K562 (cell line): ENCODE measurements around the gene MARCHF11. TPM values are rescaled to one million over a fixed set of nuclear protein-coding genes. Genes with fewer than 3 reads are reported as not detected.

Experiments
- ATAC-seq: fragments of 200-7000 bp; cut with Tn5 transposase; 3 replicates; pipeline ENCODE4 v1.9.1; 2020; ENCODE audit warnings: moderate library complexity
- BruUV-seq: library from RNA; stranded (reverse); fragments of 400-500 nt; replicated peaks from 2 replicates; lab custom pipeline; 2021; lab: Mats Ljungman, UMichigan
- CTCF ChIA-PET: fragments of 300-600 bp; formaldehyde crosslinking; extraction: SDS; loops from one replicate; lab custom pipeline; 2021; ENCODE audit warnings: low intra/inter-chr PET ratio; lab: Yijun Ruan, JAX
- POLR2A ChIA-PET: fragments of 300-600, 350-650 bp; sonication (Branson Sonifier 250); formaldehyde crosslinking; extraction: SDS; loops from one replicate; lab custom pipeline; 2021; ENCODE audit warnings: antibody characterized with exemption, inconsistent platforms; lab: Yijun Ruan, JAX
- DNase-seq, 4 experiments: peaks; one replicate each; pipeline versions ENCODE4 v3.0.0 to v3.0.0-alpha.2; 2011 to 2018; ENCODE audit warnings: low spot score in 3 of 4, mixed read lengths in 3 of 4; ENCODE audit errors: extremely low read depth in 1 of 4
- FAIRE-seq: peaks from 2 replicates; lab custom pipeline; 2011; peaks lifted over from hg19 to GRCh38; lab: Jason Lieb, UNC
- H2AFZ ChIP-seq: 2 replicates; pipeline ENCODE4 v1.6.0; 2011; ENCODE audit warnings: low read depth, low read length, control low read depth, inconsistent platforms
- H3K27ac ChIP-seq: fragments of 200-600 bp; 3 replicates; pipeline ENCODE4 v1.8.0; 2011; ENCODE audit warnings: low read depth, mild to moderate bottlenecking, control low read depth, inconsistent platforms, low read length, moderate library complexity, mixed read lengths; ENCODE audit errors: extremely low read depth
- H3K27me3 ChIP-seq, 2 experiments: fragments of 300-600 bp in 1 of 2; 2 replicates in 1 of 2; 3 replicates in 1 of 2; pipeline versions ENCODE4 v1.6.0 to v1.8.0; 2011; ENCODE audit warnings: inconsistent platforms in 2 of 2, low read length in 2 of 2, mild to moderate bottlenecking in 1 of 2, mixed read lengths in 1 of 2, moderate library complexity in 1 of 2; ENCODE audit not compliant: control insufficient read depth in 2 of 2, insufficient read depth in 2 of 2
- H3K36me3 ChIP-seq: fragments of 300-600 bp; 3 replicates; pipeline ENCODE4 v1.8.0; 2011; ENCODE audit warnings: mild to moderate bottlenecking, low read length, inconsistent platforms; ENCODE audit not compliant: control insufficient read depth, insufficient read depth
- H3K4me1 ChIP-seq, 2 experiments: fragments of 200-600 bp in 1 of 2; replicated peaks in 1 of 2; 2 replicates in 1 of 2; 3 replicates in 1 of 2; pipeline versions ENCODE4 v1.5.1 to v1.8.0; 2011; ENCODE audit warnings: inconsistent platforms in 2 of 2, low read length in 2 of 2, mild to moderate bottlenecking in 1 of 2, mixed read lengths in 1 of 2, moderate library complexity in 1 of 2; ENCODE audit not compliant: control insufficient read depth in 2 of 2, insufficient read depth in 2 of 2
- H3K4me2 ChIP-seq: 2 replicates; pipeline ENCODE4 v1.6.1; 2011; ENCODE audit warnings: low read length, control low read depth, inconsistent platforms, mixed read lengths; ENCODE audit not compliant: insufficient read depth
- H3K4me3 ChIP-seq: fragments of 200-600 bp; sonication (generic), shearing (Covaris generic); 2 replicates; pipeline ENCODE4 v1.5.1; 2016; ENCODE audit warnings: control low read depth, inconsistent platforms
- H3K79me2 ChIP-seq: fragments of 200-600 bp; 3 replicates; pipeline ENCODE4 v1.8.0; 2011; ENCODE audit warnings: low read length, inconsistent platforms; ENCODE audit not compliant: control insufficient read depth, insufficient read depth
- H3K9ac ChIP-seq, 2 experiments: 2 replicates each; pipeline versions ENCODE4 v1.6.0 to v1.6.1; 2011; ENCODE audit warnings: low read depth in 2 of 2, low read length in 2 of 2, control low read depth in 1 of 2, inconsistent platforms in 1 of 2, mild to moderate bottlenecking in 1 of 2, mixed read lengths in 1 of 2; ENCODE audit not compliant: insufficient read depth in 1 of 2
- H3K9me1 ChIP-seq: one replicate; pipeline ENCODE4 v1.6.0; 2011; ENCODE audit warnings: inconsistent platforms, mild to moderate bottlenecking, low read length, moderate library complexity; ENCODE audit not compliant: control insufficient read depth, insufficient read depth
- H3K9me3 ChIP-seq: replicated peaks from 2 replicates; pipeline ENCODE4 v1.5.1; 2011; ENCODE audit warnings: low read depth, low read length, inconsistent platforms; ENCODE audit not compliant: control insufficient read depth, insufficient read depth
- H4K20me1 ChIP-seq: replicated peaks from 2 replicates; pipeline ENCODE4 v1.6.1; 2011; ENCODE audit warnings: low read length, inconsistent platforms, mixed read lengths; ENCODE audit not compliant: control insufficient read depth, insufficient read depth
- CBX1 ChIP-seq: sonication (generic); IDR thresholded peaks from 2 replicates; pipeline ENCODE4 v1.6.1; 2016; ENCODE audit warnings: antibody characterized with exemption, low read depth, mild to moderate bottlenecking
- CEBPB ChIP-seq: fragments of 450-650 bp; IDR thresholded peaks from 2 replicates; pipeline ENCODE4 v1.6.1; 2016; ENCODE audit warnings: missing genetic modification characterization, missing compliant biosample characterization
- ESRRB ChIP-seq: fragments of 250-450 bp; sonication (Bioruptor Pico); IDR thresholded peaks from 2 replicates; pipeline ENCODE4 v1.5.0; 2020; ENCODE audit warnings: mild to moderate bottlenecking, moderate library complexity, borderline replicate concordance
- FOXA3 ChIP-seq, 2 experiments: fragments of 450-650 bp in 1 of 2; sonication (generic) in 1 of 2; formaldehyde crosslinking; IDR thresholded peaks in 1 of 2; conservative IDR thresholded peaks in 1 of 2; 2 replicates each; pipeline versions ENCODE4 v1.4.0 to v1.8.0; 2020 to 2022; ENCODE audit warnings: mild to moderate bottlenecking in 2 of 2, missing genetic modification reagents in 1 of 2
- FOXJ3 ChIP-seq: sonication (generic); formaldehyde crosslinking; IDR thresholded peaks from 2 replicates; pipeline ENCODE4 v1.4.0; 2020; ENCODE audit warnings: mild to moderate bottlenecking, missing genetic modification reagents
- GABPA ChIP-seq: fragments of 200-800 bp; sonication (Bioruptor generic); conservative IDR thresholded peaks from 2 replicates; pipeline ENCODE4 v1.6.1; 2016; ENCODE audit warnings: low read depth, missing genetic modification characterization, missing compliant biosample characterization
- GATA2 ChIP-seq: sonication (generic); formaldehyde crosslinking; IDR thresholded peaks from 2 replicates; pipeline ENCODE4 v1.4.0; 2020; ENCODE audit warnings: mild to moderate bottlenecking, missing genetic modification reagents
- HES1 ChIP-seq: fragments of 450-650 bp; IDR thresholded peaks from 2 replicates; pipeline ENCODE4 v1.6.1; 2016; ENCODE audit warnings: low read depth, mild to moderate bottlenecking, moderate library complexity
- KLF6 ChIP-seq: fragments of 250-450 bp; sonication (Bioruptor Pico); IDR thresholded peaks from 2 replicates; pipeline ENCODE4 v1.4.0; 2020; ENCODE audit warnings: mild to moderate bottlenecking, moderate library complexity, borderline replicate concordance
- MCM3 ChIP-seq: fragments of 450-650 bp; IDR thresholded peaks from 2 replicates; pipeline ENCODE4 v1.6.1; 2016
- MED1 ChIP-seq: sonication (generic); formaldehyde crosslinking; IDR thresholded peaks from 2 replicates; pipeline ENCODE4 v1.8.1; 2023; ENCODE audit warnings: missing genetic modification reagents, borderline replicate concordance
- RBM39 ChIP-seq: fragments of 200-400 bp; formaldehyde crosslinking; optimal IDR thresholded peaks from 2 replicates; pipeline ENCODE3; 2018; ENCODE audit warnings: low read depth, low read length
- SUPT5H ChIP-seq: fragments of 450-650 bp; IDR thresholded peaks from 2 replicates; pipeline ENCODE4 v1.6.1; 2016
- TFE3 ChIP-seq: fragments of 450-650 bp; formaldehyde crosslinking; IDR thresholded peaks from 2 replicates; pipeline ENCODE4 v1.4.0; 2020; ENCODE audit warnings: mild to moderate bottlenecking, mixed read lengths
- XRCC4 ChIP-seq: IDR thresholded peaks from one replicate; pipeline ENCODE4 v1.6.1; 2011; ENCODE audit not compliant: insufficient read depth, insufficient read length; ENCODE audit errors: extremely low read depth
- ZNF347 ChIP-seq: fragments of 450-650 bp; formaldehyde crosslinking; IDR thresholded peaks from 2 replicates; pipeline ENCODE4 v1.4.0; 2020; ENCODE audit warnings: low read depth, mild to moderate bottlenecking, moderate library complexity
- ZNF408 ChIP-seq: fragments of 250-450 bp; sonication (Bioruptor Pico); IDR thresholded peaks from 2 replicates; pipeline ENCODE4 v1.4.0; 2020; ENCODE audit warnings: low read depth, mild to moderate bottlenecking, moderate library complexity
- ZNF57 ChIP-seq: fragments of 450-650 bp; formaldehyde crosslinking; IDR thresholded peaks from 2 replicates; pipeline ENCODE4 v1.4.0; 2020; ENCODE audit warnings: mild to moderate bottlenecking, moderate library complexity
- WGBS: fragments of 100-300 bp; shearing (Covaris generic); methylation state at CpG from one replicate; pipeline ENCODE4 v1.1.6; 2016; ENCODE audit warnings: low coverage, mixed read lengths; ENCODE audit not compliant: insufficient coverage; ENCODE audit errors: missing lambda C conversion rate; 5-methylcytosine and 5-hydroxymethylcytosine counted together
- in situ Hi-C: fragments of 300-500 bp; cut with MboI; formaldehyde crosslinking; loops from 4 replicates; pipeline ENCODE4 v1.15.0; 2018; ENCODE audit warnings: inconsistent platforms, mixed read lengths
- intact Hi-C: fragments of 100-400 bp; cut with micrococcal nuclease; formaldehyde crosslinking; loops from 2 replicates; pipeline ENCODE4 v1.14.2; 2022
- polyA plus RNA-seq, 8 experiments: library from polyadenylated mRNA; depleted of rRNA in 4 of 8; stranded (reverse) in 5 of 8; unstranded in 3 of 8; fragments of >200 nt; fragmentation: Nextera tagmentation in 2 of 8; fragmentation: Illumina TruSeq in 1 of 8; extraction: Ambion mirVana in 2 of 8; extraction: Trizol in 1 of 8; gene quantifications; 2 replicates each; pipeline versions ENCODE4 v1.2.1 to v1.2.3, GENCODE V29; 2011 to 2014; ENCODE audit warnings: inconsistent platforms in 1 of 8, missing spikeins in 1 of 8
- total RNA-seq, 7 experiments: library from RNA; depleted of rRNA in 6 of 7; stranded (reverse); fragments of >200 nt in 6 of 7; fragmentation: Illumina TruSeq in 2 of 7; extraction: Trizol in 2 of 7; gene quantifications; 2 replicates each; pipeline versions ENCODE4 v1.2.1 to v1.2.3, GENCODE V29; 2011 to 2021; ENCODE audit warnings: low replicate concordance in 1 of 7
- TF ChIP-seq, protein P1 (sequence below): fragments of 250-450 bp; sonication (Bioruptor Pico); IDR thresholded peaks from 2 replicates; pipeline ENCODE4 v1.9.0; 2021; ENCODE audit warnings: mild to moderate bottlenecking, inconsistent platforms

Gene MARCHF11
- total and polyA plus RNA-seq, 9 of the 15 experiments (the other 6 are each of a cell fraction or from before 2014, with no cell fraction given): not detected

DNA sequence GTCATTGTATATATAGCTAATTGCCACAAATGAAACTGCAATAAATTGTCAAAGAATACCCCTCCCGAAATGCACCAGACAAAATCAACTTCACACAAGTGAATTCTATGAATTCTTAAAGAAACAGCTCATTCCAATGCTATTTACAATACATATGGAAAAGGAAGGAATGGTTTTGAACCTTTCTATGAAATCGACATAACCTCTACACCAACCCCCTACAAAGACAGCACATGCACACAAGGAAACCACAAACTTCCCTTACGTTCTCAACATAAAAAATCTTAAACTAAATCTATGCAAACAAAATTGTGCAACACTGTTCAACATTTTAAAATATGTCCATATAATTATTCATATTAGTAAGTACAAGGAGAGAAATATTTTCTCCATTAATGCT lies 39.2 kb downstream of the MARCHF11 start:
- POLR2A ChIA-PET: no interaction called here

More for the DNA sequence above, 39.2 kb downstream of the MARCHF11 start:
- Histone ChIP-seq H3K9ac (no peak overlapping the region), H3K79me2 (no peaks in the 10 kb centered on the region), H3K9me1 (no peaks in the 10 kb centered on the region), H3K4me2 (no peak overlapping the region), H2AFZ (no peak overlapping the region), H3K36me3 (no peaks in the 10 kb centered on the region), H3K9me3 (0 out of 2 replicates have a peak, but pooled peaks cover 2% of the 10 kb centered on the region), H3K27me3 (no peaks in the 10 kb centered on the region), H3K27ac (no peak overlapping the region), H3K4me1 (no peaks in the 10 kb centered on the region), H3K4me3 (no peak overlapping the region), H4K20me1 (no peaks in the 10 kb centered on the region)
- DNase-seq (no peak), ATAC-seq (no peak), FAIRE-seq (no peak)
- intact Hi-C loops: no loop called here
- BruUV-seq: no TSS peak
- TF ChIP-seq CEBPB (tag) (no peak), CBX1 (no peak), TFE3 (CRISPR knock-in tag) (no peak), GABPA (no peak), ZNF57 (no peak), SUPT5H (no peak), ZNF408 (CRISPR knock-in tag) (no peak), ESRRB (CRISPR knock-in tag) (no peak), XRCC4 (no peak), HES1 (no peak), MED1 (CRISPR knock-in tag) (no peak), RBM39 (no peak), GATA2 (CRISPR knock-in tag) (no peak), ZNF347 (CRISPR knock-in tag) (no peak), FOXA3 (CRISPR knock-in tag; conservative IDR thresholded peaks at IDR 0.05 in 1 of 2, IDR thresholded peaks at IDR 0.05 in 1 of 2) (no peak), MCM3 (no peak), FOXJ3 (CRISPR knock-in tag) (no peak), KLF6 (no peak)
- TF ChIP-seq, protein P1, sequence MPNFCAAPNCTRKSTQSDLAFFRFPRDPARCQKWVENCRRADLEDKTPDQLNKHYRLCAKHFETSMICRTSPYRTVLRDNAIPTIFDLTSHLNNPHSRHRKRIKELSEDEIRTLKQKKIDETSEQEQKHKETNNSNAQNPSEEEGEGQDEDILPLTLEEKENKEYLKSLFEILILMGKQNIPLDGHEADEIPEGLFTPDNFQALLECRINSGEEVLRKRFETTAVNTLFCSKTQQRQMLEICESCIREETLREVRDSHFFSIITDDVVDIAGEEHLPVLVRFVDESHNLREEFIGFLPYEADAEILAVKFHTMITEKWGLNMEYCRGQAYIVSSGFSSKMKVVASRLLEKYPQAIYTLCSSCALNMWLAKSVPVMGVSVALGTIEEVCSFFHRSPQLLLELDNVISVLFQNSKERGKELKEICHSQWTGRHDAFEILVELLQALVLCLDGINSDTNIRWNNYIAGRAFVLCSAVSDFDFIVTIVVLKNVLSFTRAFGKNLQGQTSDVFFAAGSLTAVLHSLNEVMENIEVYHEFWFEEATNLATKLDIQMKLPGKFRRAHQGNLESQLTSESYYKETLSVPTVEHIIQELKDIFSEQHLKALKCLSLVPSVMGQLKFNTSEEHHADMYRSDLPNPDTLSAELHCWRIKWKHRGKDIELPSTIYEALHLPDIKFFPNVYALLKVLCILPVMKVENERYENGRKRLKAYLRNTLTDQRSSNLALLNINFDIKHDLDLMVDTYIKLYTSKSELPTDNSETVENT (CRISPR knock-in tag): no peak
- CTCF ChIA-PET: no interaction called here
- 3% methylated on average over 3 of the region's 3 CpGs for WGBS
- in situ Hi-C loops: no loop called here
